DMS79 (cell line): ENCODE results near the gene TRIM38.
"Not testable (repeated sequence)": the region's sequence is repeated elsewhere in the genome, so short reads cannot be mapped to it uniquely, and the experiment has no call there.

Experiments
- DNase-seq: peaks from one replicate; lab custom pipeline; 2025; lab: John Stamatoyannopoulos, UW

Gene TRIM38

GRCh38 chr6:26006086-26006939 lies 43.7 kb downstream of the TRIM38 start:
- DNase-seq: no peak

DNA sequence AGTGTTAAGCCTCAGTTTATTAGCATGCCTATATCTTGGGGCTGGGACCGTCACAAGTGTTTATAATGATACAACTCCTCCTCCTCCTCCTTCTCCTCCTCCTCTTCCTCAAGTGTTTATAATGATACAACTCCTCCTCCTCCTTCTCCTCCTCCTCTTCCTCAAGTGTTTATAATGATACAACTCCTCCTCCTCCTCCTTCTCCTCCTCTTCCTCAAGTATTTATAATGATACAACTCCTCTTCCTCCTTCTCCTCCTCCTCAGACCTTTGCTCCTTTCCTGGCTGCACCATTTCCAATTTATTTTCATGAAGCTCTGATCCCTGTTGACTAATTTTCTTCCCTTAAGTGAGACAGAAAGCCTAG lies 44.3 kb downstream of the TRIM38 start:
- DNase-seq: not testable (repeated sequence)

DNA sequence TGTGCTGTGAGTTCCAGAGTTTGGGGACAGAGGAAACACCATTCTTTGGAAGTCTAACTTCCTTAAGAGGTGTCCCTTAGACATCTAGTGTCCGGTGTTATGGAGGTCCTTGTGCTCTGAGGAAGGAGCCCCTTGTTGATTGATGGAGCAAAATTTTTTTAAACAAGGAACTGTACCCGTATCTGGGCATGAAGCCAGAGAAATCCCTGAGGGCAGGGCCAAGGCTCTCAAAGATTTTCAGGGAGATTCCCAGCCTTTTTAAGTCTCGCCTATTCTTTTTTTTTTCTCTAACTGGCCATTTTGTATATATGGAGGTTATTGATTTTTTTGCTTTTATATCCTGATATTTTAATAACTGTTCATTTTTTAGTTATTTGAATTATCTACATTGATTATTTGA lies 45.9 kb downstream of the TRIM38 start:
- no peak for DNase-seq

DNA sequence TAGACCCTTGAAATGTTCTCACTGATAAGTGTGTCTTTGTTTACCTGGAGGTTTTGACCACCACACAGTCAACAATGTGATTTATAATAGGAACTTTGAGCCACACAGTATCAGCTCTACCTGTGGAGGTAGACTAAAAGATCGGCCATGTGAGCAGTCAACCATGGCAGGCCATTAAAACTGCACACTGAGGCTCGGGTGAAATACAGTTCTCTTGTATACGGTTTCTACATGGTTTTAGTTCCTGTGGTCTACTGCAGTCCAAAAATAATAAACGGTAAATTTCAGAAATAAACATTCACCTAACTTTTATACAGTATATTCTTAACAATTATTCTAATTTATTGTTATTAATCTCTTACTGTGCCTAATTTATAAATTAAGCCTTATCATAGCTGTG lies 47.2 kb downstream of the TRIM38 start:
- DNase-seq: no peak

DNA sequence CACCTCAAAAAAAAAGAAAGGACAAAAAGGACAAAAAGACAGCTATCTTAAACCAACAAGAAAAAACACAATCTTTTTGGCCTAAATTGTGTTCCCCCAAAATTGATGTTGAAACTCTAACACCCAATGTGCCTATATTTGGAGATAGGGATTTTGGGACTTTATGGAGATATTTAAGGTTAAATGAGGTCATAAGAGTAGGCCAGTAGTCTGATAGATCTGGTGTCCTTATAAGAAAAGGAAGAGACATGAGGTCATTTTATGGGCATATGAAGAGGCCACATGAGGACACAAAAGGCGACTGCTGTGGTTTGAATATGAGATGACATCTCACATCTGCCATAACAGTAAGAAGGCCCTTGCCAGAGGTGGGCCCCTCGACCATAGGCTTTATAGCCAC lies 49.5 kb downstream of the TRIM38 start:
- DNase-seq: no peak

DNA sequence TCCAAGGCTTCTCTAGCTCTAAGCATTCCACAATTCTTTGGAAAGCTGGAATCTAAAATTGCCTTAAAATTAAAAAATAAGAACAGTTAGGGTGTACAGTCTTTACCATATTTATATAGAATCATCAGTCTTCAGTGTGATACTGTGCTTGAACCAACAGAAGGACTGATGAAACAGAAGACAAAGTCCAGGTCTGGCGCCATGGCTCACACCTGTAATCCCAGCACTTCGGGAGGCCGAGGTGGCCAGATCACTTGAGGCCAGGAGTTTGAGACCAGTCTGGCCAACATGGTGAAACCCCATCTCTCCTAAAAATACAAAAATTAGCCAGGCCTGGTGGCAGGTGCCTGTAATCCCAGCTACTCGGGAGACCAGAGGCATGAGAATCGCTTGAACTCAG lies 51.8 kb downstream of the TRIM38 start:
- DNase-seq: not testable (repeated sequence)

GRCh38 chr6:26016245-26016962 lies 53.8 kb downstream of the TRIM38 start:
- DNase-seq: no peak

DNA sequence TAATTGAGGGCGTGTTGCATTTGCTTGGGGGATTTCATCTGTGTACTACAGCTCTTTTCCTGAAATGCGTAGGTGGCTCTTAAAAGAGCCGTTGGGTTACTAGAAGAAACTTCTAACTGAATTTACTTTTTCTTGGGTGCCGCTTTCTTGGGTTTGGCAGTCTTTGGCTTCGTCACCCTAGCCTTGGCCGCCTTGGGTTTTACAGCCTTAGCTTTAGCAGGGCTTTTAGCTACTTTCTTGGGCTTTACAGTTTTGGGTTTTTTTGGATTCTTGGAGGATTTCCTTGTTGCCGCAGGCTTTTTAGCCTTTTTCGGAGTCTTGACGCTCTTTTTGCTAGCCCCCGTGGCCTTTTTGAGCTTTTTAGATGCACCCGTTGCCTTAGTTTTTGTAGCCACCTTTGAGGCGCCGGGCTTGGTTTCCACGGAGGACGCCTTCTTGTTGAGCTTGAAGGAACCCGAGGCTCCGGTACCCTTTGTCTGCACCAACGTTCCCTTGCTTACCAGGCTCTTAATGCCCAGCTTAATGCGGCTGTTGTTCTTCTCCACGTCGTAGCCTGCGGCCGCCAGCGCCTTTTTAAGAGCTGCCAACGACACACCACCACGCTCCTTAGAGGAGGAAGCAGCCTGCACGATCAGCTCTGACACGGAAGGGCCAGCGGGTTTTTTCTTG lies 54.5 kb downstream of the TRIM38 start:
- no peak for DNase-seq

DNA sequence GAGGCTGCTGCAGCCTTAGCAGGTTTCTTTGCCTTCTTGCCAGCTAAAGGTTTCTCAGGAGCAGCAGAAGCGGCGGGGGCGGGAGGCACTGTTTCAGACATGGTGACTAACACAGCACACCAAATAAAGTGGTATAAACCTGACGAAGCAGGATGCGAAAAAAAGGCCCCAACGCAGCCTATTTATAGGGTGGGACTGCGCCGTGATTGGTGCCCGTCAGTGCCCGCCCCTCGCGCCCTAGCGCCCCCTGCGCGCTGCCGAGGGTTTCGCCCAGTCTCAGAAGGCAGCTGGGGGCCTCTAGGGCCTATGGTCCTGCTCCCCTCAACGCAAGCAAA lies 55.0 kb downstream of the TRIM38 start:
- DNase-seq: no peak

DNA sequence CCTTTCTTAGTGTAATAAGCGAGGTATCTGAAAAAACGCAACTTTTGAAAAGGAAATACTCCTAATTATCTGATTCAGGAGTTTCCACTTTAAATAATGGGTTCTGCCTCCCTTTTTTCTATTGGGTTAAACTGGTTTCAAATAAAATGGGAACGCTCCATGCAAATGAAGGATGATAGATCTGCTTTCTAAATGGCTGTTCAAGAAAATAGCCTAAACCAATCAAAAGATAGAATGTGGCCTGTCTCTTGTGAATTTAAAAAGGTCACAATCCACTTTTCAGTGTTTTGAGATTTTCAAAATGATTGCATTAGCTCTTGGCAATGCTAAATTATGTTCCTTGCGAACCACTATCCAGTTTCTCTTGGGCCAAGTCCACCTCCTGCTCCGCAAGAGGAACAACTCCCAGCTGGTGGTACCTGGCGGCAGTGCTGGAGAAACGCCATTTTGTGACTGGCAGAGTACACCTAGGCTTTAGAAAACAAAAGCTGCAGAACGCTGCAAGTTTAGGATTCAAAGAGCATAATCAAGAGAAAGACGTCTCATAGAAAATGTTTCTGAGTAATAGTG lies 56.7 kb downstream of the TRIM38 start:
- no peak for DNase-seq

DNA sequence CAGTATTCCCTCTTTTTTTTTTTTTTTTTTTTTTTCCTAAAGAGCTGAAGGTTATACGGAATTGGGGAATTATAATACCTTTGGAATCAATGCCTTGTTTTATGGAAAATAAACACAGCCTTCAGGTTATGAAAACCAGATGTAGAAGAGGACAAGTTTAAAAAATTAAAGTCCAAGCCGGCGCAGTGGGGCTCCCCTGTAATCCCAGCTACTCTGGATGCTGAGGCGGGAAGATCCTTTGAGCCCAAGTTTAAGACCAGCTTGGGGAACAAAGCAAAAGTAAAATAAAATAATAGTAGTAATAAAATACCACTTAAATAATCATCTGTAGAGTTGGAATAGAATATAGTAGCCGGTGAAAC lies 57.3 kb downstream of the TRIM38 start:
- no peak for DNase-seq

DNA sequence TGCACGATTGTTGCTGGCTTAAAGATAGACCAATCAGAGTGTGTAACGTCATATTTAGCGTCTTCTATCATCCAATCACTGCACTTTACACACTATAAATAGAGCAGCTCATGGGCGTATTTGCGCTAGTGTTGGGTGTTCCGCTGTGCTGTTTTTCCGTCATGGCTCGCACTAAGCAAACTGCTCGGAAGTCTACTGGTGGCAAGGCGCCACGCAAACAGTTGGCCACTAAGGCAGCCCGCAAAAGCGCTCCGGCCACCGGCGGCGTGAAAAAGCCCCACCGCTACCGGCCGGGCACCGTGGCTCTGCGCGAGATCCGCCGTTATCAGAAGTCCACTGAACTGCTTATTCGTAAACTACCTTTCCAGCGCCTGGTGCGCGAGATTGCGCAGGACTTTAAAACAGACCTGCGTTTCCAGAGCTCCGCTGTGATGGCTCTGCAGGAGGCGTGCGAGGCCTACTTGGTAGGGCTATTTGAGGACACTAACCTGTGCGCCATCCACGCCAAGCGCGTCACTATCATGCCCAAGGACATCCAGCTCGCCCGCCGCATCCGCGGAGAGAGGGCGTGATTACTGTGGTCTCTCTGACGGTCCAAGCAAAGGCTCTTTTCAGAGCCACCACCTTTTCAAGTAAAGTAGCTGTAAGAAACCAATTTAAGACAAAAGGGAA lies 57.9 kb downstream of the TRIM38 start:
- DNase-seq: peak; percentile 53

DNA sequence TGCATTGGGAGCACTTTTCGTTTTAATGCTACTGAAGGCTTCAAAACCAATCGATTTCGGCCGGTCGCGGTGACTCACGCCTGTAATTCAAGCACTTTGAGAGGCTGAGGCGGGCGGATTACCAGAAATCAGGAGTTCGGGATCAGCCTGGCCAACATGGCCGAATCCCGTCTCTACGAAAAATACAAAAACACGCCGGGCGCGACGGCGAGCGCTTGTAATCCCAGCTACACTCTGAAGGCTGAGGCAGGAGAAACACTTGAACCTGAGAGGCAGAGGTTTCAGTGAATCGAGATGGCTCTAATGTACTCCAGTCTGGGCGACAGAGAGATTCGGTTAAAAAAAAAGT lies 58.4 kb downstream of the TRIM38 start:
- DNase-seq: no peak

GRCh38 chr6:26021350-26022131 lies 58.9 kb downstream of the TRIM38 start:
- DNase-seq: peak; percentile 78

- DNase-seq: peak; percentile 44
Measured at GRCh38 chr6:26022132-26022472, 59.5 kb downstream of the TRIM38 start.

- no peak for DNase-seq
Measured at GRCh38 chr6:26022737-26023136, 60.1 kb downstream of the TRIM38 start.

GRCh38 chr6:26024651-26025046 lies 62.0 kb downstream of the TRIM38 start:
- no peak for DNase-seq

DNA sequence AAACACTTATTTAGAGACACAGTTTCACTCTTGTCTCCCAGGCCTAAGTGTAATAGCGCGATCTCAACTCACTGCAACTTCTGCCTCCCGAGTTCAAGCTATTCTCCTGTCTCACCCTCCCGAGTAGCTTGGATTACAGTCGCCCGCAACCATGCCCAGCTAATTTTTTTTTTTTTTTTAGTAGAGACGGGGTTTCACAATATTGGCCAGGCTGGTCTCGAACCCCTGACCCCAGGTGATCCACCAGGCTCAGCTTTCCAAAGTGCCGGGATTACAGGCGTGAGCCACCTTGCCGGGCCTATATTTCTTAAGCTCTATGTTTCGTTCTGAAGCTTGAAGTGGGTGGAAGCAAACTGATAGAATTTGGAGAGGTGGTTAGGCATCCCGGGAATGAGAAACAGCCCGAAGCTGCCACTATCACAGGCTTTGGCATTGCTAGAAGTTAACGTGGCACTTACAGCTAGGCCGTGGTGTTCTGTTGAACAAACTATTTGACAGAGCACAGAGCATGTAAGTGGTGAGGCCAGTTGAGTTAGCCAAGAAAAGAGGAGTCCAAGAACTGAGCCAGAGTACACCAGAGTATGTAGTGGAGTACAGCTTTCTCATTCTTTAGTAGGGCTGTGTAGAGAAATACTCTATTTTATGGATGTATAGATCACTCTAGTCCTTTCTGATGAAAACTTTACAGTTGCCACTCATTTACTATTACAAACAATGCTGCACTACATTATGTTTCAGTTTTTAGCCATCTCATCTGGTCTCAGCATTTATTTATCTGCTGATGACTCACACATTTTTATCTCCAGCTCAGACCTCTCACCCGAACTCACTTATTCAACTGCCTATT lies 62.7 kb downstream of the TRIM38 start:
- DNase-seq: no peak

- DNase-seq: peak; percentile 74
Measured at GRCh38 chr6:26025894-26026832, 63.6 kb downstream of the TRIM38 start.
